ENCODE measurements around the gene RNASE1.
"Not testable (repeated sequence)": the region's sequence is repeated elsewhere in the genome, so short reads cannot be mapped to it uniquely, and the experiment has no call there.

Gene RNASE1

DNA sequence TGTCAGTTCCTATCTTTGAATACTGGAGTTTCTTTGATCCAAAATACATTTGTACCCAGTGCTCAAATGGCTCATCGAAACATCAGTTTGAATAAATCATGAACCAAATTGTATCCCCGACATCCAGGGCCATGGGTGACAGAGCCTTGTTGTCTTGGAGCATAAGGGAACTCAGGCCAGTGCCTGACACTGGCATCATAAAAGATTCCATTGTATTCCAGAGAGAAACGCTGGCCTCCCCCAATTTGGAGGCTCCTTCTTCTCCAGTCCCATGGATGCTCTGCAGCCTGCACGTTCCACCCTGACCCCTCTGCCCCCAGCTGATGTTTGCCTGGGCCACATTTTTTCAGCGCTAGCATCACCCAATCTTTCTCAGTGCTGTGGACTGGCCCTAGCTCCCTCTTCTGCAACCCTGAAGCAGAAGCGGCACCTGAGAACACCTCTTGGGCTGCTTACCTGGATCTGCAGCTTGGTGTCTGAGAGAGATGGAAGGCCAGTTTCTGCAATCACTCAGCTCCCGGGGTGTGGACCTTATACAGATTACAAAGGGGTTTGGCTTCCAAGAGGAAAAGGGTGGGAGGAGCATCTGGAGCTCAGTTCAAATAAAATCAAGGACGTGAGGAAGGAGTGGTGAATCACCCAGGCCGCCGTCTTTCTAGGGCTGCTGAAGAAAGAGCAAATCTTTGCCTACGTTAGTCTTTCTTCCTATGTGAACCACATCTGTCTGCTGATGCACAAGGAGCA lies at the start of gene RNASE1:
RNASE1 (minus strand) TSS at position 504 of the 744 bp plus-strand sequence. CDS start 776 bp downstream, outside the sequence.
- no peak for FAIRE-seq

GRCh38 chr14:20848955-20849570 lies 46.4 kb upstream of the RNASE1 start:
- no peak for FAIRE-seq

- FAIRE-seq: no peak
Measured at GRCh38 chr14:20848316-20848954, 45.8 kb upstream of the RNASE1 start.

GRCh38 chr14:20846560-20846959 lies 43.9 kb upstream of the RNASE1 start:
- no peak for FAIRE-seq

GRCh38 chr14:20841096-20841495 lies 38.5 kb upstream of the RNASE1 start:
- FAIRE-seq: no peak

DNA sequence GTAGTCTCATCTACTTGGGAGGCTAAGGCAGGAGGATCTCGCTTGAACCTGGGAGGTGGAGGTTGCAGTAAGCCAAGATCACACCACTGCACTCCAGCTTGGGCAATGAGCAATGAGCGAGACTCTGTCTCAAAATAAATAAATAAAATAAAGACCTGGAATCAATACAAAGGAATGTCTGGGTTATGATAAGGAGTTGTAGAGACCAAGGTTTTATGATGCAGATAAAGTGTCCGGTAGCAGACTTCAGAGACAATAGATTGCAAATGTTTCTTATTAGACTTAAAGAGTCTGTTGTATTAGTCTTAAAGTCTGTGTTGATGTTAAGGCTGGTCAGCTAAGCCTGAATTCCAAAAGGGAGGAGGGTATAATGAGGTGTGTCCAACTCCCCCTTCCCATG lies 35.2 kb upstream of the RNASE1 start:
- no peak for FAIRE-seq

DNA sequence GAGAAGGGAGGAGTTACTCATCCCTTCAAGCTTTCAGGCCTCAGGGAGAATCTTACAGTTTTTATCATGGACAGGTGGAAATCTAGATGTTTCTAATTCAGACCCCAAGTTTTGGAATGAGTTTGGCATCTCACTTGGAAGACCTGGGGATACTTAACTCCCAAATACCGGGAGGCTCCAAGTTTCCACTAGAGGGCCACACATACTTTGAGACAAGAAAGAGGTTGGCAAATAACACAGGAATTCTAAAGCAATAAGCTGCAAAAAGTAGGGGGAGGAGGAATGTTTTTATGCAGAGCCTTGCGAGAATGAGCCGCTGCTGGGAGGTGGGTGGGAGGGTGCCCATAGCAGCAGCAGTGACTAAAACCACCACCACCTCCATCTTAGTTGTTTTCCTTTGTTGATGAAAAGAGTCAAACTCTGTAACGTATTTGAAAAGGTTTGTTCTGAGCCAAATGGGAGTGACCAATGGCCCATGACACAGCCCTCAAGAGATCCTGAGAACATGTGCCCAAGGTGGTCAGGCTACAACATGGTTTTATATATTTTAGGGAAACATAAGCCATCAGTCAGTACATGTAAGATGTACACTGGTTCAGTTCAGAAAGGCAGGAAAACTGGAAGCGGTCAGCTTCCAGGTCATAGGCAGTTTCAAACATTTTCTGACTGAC lies 34.2 kb upstream of the RNASE1 start:
- no peak for FAIRE-seq

DNA sequence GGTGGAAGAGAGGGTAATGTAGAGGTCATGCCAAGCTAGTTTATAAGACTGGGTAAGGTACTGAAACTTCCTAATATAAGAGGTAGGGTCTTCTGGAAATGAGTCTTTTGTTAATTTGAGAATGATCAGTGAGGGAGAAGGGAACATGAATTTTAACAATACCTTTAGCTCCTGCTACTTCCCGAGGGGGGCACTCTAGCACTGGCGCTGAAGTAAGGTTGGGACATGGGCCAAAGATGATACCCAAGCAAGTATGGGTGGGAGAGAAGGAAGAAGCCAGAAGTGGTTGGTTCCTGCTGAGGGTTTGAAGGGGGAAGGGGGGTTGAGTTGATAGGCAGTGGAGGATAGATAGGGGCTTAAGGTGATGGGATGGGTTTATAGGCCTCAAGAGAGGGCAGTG lies 32.3 kb upstream of the RNASE1 start:
- FAIRE-seq: no peak

DNA sequence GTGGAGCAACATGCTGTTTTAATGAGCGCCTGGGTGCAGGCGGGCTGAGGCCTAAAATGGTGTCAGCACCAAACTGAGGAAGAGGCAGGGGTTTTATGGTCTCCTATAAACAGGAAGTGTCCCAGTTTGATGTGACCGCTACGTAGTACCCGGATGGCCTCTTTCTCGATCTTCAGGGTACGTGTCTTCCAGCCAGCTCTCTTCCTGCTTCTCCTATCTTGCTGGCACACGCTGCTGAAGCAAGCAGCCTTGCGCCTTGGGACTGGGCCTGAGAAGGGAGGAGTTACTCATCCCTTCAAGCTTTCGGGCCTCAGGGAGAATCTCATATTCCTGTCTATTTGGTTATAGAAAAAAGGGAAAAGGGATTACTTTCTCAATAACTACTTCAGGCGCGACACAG lies 28.2 kb upstream of the RNASE1 start:
- FAIRE-seq: no peak

DNA sequence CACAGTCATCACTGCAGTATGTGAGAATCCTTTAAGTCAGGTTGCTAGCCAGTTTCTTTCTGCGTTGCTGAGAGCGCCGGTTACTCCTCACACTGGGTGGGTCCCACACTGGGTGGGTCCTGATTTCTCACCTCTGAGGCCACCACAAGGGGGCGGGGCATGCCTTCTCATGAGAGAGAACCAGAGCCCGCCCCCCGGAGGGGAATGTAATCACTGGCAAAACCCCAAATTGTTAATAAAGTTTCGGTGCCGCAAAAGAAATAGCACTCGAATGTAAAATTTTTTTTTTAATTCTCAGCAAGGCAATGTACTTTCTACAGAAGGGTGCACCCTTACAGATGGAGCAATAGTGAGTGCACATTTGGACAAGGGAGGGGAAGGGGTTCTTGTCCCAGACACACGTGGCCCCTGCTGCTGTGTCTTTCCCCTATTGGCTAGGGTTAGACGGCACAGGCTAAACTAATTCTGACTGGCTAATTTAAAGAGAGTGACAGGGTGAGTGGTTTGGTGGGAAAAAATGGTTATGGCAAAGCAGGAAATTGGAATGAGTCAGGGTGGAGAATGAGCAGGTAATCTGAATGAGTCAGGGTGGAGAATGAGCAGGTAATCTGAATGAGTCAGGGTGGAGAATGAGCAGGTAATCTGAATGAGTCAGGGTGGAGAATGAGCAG lies 25.5 kb upstream of the RNASE1 start:
- not testable (repeated sequence) for FAIRE-seq

- no peak for FAIRE-seq
Measured at GRCh38 chr14:20827326-20827725, 24.7 kb upstream of the RNASE1 start.

DNA sequence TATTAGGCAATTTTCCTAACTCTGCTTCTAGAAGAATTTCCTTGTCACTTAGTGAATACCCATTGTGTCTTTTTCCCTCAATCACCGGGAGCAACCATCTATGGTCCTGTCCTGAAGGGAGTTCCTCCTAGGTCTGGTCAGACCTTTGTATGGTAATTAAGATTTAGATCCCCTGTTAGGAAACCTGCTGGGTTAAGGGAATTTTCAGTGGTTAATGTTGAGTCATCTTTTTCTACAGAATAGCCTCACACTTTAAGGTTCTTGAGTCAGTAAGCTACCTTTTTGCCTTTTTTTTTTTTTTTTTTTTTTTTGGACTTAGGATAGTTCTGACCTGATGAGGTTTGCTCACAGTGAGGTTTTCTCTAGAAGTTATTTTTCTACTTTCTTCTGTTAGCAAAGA lies 24.0 kb upstream of the RNASE1 start:
- FAIRE-seq: not testable (repeated sequence)

- no peak for FAIRE-seq
Measured at GRCh38 chr14:20823859-20824258, 21.2 kb upstream of the RNASE1 start.

DNA sequence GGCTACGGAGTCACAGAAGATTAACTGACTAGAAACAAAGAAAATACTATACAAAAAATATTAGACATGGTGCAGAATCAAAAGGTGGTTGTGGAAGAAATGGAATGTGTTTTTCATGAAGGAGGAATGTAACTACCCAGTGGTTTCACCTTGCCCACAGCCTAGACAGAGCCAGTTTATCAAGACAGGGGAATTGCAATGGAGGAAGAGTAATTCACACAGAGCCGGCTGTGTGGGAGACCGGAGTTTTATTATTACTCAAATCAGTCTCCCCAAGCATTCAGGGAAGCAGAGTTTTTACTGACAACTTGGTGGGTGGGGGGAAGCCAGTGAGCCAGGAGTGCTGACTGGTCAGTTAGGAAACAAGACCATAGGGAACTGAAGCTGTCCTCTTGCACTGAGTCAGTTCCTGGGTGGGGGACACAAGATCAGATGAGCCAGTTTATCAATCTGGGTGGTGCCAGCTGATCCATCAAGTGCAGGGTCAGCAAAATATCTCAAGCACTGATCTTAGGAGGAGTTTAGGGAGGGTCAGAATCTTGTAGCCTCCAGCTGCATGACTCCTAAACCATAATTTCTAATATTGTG lies 19.0 kb upstream of the RNASE1 start:
- FAIRE-seq: not testable (repeated sequence)

GRCh38 chr14:20820063-20820904 lies 17.6 kb upstream of the RNASE1 start:
- no peak for FAIRE-seq

DNA sequence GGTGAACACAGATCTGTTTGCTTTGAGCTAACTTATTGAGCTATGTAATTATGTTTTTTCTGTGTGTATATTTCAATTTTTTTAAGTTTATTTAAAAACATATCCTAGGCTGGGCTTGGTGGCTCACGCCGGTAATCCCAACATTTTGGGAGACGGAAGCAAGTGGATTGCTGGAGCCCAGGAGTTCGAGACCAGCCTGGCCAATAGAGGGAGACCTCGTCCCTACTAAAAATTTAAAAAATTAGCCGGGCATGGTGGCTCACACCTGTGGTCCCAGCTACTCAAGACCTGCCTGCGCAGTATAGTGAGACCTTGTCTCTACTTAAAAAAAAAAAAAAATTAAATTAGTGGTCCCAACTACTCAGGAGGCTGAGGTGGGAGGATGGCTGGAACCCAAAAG lies 16.2 kb upstream of the RNASE1 start:
- no peak for FAIRE-seq

GRCh38 chr14:20815946-20816345 lies 13.3 kb upstream of the RNASE1 start:
- FAIRE-seq: not testable (repeated sequence)

DNA sequence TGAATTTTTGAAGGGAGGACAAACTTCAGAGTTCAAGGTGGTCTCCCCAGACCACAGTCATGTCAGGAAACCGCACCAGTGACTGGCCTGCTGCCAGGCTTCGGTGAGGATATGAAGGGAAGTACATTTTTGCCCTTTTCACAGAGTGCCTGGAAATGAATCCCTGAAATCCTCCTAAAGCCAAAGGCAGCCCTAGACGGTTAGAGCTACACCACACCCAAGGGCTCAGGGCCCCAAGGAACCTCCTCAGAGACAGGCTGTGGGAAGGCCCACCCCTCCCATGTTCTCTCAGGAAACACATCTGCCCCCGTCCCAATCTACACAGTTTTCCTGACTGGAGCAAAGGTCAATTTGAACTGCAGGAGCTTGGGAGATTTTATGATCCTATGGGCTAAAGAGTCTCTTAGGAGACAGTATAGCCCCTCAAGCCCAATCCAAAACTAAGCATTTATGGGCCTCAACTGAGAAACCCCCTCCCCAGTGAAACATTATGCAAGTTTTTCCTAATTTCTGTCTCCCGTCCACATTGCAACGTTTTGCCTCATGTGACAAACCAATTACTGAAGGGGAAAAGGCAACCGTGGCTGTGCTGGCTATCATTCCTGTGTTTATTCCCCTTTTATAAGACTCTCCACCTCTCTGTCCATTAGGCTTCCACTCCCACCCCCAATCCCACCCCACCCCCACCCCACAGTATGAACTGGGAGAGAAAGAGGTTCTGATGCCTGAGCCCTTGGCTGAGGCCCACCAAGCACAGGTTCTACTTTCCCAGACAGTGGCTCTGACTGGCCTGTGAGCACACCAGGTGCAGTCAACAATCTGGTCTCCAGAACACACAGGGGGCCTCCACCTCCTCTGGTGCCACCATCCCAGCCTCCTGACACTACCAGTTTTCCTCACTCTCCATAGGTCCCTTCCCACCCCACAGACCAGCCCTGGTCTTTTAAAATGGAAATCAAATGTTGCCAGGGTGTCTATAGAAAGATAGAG lies 9.6 kb upstream of the RNASE1 start:
- FAIRE-seq: no peak

GRCh38 chr14:20809917-20810316 lies 7.3 kb upstream of the RNASE1 start:
- FAIRE-seq: no peak

GRCh38 chr14:20808162-20808483 lies 5.5 kb upstream of the RNASE1 start:
- FAIRE-seq: no peak

Data from A204.1 (cell line).